Measurements from ENCODE around the gene LBH.

DNA sequence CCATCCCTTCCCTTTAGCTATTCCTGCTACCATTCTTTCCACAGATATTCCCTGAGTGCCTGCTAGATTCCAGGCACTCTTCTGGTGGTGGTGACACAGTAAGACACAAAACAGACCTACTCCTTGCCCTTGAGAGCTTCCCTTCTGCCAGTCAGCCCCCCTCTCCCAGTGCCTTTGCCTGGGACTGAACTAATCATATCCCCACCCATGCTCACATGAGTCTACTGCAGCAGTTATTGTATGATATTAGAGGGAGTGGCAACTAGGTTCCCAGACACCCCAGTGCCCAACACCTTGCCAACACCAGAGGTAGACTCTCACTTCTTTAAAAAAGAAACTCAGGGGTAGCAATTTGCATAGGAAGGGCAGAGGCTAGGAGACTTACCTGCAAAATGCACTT is 7.2 kb upstream of the LBH start:
- TF ChIP-seq, protein P1, sequence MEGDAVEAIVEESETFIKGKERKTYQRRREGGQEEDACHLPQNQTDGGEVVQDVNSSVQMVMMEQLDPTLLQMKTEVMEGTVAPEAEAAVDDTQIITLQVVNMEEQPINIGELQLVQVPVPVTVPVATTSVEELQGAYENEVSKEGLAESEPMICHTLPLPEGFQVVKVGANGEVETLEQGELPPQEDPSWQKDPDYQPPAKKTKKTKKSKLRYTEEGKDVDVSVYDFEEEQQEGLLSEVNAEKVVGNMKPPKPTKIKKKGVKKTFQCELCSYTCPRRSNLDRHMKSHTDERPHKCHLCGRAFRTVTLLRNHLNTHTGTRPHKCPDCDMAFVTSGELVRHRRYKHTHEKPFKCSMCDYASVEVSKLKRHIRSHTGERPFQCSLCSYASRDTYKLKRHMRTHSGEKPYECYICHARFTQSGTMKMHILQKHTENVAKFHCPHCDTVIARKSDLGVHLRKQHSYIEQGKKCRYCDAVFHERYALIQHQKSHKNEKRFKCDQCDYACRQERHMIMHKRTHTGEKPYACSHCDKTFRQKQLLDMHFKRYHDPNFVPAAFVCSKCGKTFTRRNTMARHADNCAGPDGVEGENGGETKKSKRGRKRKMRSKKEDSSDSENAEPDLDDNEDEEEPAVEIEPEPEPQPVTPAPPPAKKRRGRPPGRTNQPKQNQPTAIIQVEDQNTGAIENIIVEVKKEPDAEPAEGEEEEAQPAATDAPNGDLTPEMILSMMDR (conservative IDR thresholded peaks at IDR 0.05; ENCODE audit: low read depth, low read length), result no peak
- TF ChIP-seq EZH2phosphoT487 (IDR thresholded peaks at IDR 0.05; ENCODE audit: borderline replicate concordance, low read length), result no peak
